ENCODE data around the gene SH3GL1.

Gene SH3GL1

DNA sequence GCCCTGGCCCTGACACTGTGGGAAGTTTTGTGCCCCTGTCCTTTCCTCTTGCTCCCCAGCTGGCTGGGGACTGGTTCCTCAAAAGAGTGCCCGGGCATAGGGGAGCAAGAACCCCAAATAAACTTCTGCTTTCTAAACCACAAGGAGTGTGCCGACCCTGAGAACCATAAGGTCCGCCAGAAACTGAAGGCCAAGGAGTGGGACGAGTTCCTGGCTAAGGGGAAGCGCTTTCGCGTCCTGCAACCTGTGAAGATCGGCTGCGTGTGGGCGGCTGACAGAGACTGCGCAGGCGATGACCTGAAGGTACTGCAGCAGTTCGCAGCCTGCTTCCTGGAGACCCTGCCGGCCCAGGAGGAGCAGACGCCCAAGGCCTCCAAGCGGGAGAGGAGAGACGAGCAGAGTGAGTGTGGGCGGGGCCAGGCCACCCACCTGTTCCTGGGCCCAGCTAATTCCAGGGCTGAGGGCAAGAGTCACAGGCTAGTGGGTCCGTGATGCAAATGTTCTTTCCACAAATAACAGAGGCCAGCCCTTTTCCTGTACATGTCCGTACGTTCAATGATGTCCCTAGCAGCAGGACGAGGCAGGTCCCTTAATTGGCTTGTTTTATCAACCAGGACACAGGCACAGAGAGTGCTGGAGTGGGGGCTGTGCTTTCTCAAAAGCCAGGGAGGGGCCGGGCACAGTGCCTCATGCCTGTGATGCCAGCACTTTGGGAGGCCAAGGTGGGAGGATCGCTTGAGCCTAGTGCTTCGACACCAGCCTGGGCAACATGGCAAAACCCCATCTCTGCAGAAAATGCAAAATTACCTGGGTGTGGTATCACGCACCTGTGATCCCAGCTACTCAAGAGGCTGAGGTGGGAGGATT lies 31.7 kb upstream of the SH3GL1 start:
- DNase-seq = no peak

DNA sequence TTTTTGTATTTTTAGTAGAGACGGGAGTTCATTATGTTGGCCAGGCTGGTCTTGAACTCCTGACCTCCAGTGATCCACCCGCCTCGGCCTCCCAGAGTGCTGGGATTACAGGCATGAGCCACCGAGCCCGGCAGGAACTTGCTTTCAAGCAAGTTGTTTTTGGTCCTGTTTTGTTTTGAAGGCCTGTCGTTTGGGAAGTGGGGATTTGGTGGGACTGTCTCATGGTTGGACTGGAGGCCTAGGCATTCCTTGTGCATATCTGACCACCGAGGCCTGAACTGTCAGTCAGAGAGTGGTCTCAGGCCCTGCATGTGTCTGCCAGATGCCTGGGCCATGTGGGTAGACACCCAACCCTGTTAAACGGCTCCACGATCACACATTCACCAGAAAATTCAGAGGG lies 30.9 kb upstream of the SH3GL1 start:
- DNase-seq = no peak

DNA sequence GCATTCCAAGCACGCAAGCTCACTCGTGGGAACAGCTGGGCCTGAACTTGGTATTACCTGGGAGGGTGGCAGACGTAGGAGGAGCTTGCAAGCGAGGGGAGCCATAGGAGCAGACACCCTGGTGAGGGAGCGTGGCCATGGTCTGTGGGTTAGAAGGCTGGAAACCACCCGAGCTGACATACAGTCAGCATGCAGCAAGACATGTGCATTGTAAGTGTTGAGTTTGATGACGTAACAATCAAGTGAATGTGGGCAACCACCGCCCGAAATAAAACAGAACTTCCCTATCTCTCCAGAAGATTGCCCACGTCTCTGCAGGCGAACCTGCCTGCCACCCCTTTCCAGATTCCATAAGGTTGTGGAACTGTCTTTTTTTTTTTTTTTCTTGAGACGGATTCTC lies 30.4 kb upstream of the SH3GL1 start:
- DNase-seq = no peak

DNA sequence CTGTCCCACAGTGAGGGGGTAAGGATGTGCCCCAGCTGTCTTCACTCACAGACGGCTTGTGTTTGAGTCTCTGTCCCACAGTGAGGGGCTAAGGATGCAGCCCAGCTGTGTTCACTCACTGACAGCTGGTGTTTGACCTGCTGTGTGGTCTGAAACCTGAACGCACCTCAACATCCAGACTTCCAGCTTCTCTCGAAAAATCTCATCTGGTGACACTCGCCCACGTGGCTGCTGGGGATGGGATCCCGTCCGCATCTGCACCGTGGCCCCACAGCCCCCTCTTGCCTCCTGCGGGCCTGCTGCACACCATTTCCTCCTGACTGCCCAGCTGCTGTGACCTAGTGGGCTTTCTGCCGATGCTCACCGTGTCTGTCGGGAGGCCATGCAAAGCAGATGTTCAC lies 29.4 kb upstream of the SH3GL1 start:
- no peak for DNase-seq

DNA sequence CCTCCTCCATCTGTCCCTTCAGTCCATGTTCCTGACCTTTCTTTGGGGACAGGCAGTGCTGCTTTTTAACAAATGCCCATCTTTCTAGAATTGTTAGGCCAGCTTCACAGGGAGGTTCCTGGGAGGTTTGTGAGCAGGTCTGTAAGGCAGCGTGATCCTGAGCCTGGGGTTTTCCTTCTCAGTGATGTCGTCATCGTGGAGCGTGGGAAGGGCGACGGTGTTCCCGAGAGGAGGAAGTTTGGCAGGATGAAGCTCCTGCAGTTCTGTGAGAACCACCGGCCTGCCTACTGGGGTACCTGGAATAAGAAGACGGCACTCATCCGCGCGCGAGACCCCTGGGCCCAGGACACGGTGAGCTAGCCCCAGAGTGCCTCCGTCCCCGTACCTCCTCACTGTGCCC lies 28.9 kb upstream of the SH3GL1 start:
- no peak for DNase-seq

DNA sequence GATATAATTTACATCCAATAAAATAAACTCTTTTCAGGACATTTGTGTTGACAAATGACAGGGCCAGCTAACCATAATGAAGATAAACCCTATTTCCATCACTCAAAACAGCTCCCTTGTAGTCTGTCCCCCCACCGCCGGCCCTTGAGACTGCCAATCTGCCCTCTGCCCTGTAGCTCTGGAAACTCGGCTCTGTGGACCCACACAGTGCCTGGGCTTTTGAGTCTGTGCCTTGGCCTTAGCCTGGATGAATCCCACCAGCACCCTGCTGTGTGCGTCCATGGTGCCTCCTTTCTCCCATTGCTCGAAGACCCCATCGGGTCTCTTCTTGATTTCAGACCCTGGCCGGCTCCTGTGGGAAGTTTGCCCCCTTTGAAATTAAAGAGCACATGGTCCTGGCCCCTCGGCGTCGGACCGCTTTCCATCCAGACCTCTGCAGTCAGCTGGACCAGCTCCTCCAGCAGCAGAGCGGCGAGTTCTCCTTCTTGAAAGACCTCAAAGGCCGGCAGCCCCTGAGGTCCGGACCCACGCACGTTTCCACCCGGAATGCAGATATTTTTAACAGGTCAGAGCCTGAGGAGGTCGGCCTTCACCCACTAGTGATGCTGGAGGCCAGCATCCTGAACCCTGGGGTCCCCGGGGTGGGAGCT lies 28.1 kb upstream of the SH3GL1 start:
- DNase-seq = no peak

DNA sequence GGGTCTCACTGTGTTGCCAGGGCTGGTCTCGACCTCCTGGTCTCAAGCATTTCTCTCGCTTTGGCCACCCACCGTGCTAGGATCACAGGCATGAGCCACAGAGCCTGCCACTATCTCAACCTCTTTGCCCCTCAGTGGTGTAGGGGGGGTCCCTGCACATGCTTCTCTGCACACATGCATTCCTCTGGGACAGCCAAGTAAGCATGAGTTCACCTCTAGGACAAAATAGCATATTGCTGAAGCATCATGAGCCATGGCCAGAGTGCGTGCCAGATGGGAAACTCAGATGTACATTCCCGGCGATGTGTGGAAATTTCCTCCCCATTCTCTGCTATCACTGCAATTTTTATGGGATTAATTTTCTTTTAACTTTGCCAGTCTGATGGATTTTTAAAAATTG lies 25.2 kb upstream of the SH3GL1 start:
- DNase-seq = no peak

DNA sequence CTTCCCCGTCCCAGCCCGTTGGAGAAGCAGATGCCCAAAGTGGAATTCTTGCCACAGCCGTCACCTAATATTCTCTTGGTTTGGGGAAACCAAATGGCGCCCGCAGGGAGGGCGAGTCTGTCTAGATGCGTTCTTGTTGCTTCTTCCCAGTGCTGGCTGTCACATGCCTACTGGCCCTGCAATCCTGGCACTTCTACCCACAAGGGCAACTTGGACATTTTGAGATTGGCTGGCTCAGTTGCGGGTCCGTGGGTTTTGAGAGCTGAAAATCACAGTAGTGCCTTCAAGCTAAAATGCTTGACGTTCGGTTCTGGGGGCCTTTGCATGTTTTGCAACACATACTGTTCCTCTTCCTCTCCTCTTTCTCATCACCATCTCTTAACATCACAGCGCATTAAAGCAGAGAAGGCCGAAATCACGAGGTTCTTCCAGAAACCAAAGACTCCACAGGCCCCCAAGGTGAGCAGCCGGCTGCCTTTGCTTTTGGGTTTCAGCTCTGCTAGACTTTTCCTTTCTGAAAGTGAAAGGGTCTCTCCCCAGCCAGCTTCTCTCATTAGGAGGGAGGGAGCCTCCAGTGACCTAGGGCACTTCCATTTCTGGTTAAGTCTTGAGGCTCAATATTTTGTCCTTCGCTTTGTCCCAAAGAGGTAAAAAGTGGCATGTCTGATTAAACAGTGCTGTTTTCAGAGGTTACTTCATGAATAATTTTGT lies 23.2 kb upstream of the SH3GL1 start:
- DNase-seq = no peak

DNA sequence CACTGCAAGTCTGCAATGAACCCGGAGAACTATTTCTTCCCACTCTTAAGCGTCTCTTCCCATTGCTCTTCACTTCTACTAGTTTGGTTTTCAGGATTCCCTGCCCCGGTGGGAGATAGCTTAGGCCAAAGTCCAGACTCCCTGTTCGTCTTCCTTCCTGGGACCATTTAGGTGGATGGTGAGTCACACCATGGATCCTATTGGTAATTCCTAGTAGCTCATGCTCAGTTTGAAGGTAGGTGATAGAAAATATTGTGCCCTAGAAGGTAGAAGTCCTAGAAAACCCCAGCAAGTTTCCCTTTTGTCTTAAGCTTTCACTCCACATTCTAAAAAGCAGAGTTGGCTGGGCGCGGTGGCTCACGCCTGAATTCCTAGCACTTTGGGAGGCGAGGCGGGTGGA lies 15.9 kb upstream of the SH3GL1 start:
- no peak for DNase-seq

DNA sequence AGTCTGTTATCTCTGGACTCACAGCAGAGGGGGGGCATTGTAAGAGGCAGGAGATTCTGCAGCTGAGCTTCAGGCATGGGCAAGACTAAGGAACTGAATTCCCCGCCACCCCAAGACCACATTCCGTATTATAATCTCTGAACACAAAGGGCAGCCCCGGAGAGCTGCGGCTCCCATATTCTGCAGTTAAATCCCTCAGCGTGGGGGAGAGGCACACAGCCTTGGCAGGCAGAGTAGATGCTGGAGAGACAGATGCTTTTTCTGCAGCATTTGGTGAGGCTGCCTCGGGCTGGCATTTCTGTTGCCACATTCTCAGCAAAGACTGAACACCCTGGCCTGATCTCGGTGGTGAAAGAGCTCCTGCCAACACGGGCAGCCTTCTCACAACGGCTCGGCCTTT lies 15.0 kb upstream of the SH3GL1 start:
- no peak for DNase-seq

DNA sequence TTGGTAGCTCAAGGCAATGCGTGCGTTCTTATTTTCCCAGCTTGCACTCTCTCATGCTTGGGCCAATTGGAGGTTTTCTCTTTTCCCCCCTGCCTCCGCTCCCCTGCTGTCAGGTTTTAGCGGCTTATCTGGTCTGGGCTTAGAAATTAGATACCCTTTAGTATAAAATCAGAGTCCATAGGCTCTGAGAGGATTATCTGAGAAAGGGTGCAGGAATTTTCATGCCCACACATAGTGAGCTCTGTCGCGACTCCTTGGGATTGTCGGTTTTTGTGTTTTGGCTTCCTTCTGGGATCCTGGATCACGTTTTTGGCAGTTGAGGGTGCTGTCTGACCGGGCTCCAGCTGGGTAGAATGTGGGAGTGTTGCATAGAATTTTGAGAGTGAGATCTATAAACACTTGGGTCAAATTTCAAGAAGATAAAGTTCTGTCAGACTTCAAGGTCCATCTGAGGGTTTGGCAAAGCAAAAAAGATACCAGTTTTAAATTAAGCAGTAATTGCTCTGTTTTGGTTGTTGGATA lies 14.5 kb upstream of the SH3GL1 start:
- no peak for DNase-seq

DNA sequence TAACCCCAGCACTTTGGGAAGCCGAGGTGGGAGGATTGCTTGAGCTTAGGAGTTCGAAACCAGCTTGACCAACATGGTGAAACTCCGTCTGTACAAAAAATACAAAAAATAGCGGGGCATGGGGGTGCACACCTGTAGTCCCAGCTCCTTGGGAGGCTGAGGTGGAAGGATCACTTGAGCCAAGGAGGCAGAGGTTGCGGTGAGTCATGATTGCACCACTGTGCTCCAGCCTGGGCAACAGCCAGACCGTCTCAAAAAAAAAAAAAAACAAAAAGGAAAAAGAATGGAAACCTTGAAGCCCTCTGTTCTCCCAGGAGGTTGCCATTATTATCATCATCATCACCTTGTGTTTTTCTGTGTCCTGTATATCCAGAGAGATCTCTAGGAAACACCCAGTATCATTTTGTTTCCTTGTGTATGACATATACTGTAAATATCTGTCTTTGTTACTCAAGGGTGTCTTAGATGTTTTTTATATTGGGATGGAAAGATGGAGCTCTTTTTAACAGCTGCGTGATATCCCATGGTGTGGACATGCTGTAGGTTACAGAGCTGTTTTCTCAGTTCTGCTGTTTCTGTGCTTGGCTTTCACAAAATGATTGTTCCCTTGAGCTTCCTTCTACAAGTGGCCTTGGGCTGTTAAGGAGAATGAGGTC lies 13.9 kb upstream of the SH3GL1 start:
- no peak for DNase-seq

DNA sequence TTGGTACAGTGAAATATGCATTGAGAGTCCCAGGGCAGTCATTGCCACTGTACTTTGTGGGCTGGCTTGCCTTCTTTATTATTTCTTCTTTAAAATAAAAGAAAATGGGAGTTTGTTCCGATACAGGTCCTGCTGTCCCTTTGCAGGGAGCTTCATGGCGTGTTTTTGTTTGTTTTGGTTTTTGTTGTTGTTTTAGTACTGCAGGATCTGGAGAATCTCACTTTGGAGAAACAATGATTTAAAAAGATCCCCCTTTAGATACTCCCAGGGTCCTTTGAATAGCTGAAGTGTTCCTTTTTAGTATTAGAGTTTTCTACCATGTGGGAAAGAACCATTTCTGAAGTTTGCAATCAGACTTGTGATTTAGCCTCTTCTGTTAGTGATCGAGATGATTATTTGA lies 13.2 kb upstream of the SH3GL1 start:
- no peak for DNase-seq

DNA sequence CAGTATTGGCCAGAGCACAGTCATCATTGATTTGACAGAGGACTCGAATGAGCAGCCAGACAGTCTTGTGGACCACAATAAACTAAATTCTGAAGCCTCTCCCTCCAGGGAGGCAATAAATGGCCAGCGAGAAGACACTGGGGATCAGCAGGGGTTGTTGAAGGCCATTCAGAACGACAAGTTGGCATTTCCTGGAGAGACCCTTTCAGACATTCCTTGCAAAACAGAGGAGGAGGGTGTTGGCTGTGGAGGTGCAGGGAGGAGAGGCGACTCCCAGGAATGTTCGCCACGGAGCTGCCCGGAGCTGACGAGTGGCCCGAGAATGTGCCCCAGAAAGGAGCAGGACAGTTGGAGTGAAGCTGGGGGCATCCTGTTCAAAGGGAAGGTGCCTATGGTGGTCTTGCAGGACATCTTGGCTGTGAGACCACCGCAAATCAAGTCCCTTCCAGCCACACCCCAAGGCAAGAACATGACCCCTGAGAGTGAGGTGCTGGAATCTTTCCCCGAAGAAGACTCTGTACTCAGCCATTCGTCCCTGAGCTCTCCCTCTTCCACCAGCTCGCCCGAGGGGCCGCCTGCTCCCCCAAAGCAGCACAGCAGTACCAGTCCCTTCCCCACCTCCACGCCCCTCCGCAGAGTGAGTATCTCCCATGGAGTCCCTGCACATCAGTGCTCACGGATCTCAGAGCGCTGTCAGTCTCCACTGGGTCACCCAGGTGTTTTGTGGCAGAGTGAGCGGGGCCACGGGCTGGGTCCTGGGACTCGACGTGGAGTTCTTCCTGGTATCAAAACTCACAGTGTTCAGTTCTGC lies 9.0 kb upstream of the SH3GL1 start:
- no peak for DNase-seq

DNA sequence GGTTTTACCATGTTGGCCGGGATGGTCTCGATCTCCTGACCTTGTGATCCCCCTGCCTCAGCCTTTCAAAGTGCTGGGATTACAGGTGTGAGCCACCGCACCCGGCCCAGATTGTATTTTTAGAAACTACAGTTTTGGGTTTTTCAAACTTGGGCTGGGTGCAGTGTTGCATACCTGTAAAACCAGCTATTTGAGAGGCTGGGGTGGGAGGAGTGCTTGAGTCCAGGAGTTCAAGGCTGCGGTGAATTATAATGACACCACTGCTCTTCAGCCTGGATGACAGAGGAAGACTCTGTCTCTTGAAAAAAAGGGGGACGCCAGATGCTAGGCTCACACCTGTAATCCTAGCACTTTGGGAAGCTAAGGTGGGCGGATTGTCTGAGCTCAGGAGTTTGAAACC lies 6.3 kb upstream of the SH3GL1 start:
- no peak for DNase-seq

DNA sequence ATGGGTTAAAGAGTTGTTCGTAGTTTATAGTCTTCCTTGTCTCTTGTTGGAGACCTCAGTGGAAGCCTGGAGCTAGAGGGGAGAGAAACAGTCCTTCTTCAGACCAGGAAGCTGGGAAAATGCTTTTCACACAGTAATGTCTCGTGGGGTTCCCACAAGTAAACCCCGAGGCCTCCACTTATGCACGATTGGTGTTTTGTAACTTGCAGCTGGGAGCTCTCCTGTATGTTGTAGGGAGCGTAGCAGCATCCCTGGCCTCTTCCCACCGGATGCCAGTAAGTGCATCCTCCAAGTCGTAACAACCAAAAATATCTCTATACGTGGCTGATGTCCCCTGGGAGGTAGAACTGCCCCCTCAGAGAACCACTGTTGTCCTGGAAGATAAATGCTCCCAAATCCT lies 5.6 kb upstream of the SH3GL1 start:
- DNase-seq = no peak

DNA sequence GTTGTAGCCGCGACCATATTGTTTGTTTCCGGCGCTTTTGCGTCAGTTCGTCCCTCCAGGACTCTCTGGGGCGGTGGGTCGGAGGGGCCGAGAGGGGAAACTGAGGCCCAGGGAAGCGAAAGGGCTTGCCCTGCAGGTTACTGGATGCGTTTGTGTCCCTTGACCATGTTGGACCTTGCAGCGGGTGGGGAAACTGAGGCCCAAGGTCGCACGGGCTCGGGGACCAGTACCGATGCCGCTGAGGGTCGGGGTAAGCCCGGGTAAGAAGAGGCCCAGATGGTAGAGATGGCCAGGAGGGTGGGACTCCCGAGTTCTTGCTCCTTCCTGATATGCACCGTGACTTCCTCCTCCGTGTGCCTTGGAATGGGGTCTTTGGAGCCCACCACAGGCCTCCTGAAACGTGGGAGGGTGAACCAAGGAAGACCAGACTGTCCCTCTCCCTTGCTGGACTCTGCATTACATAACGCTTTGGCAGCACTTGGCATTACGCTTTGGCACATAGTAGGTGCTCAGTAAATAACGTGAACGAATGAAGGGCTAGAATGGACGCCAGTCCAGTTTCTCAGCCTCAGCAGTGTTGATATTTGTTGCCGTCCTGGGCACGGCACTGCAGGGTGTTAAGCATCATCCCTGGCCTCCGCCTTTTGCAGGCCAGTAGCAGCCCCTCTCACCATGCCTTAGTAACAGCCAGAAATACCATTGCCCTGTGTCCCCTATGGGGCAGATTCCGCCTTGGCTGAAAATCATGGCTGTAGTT lies 2.8 kb upstream of the SH3GL1 start:
- DNase-seq = no peak

DNA sequence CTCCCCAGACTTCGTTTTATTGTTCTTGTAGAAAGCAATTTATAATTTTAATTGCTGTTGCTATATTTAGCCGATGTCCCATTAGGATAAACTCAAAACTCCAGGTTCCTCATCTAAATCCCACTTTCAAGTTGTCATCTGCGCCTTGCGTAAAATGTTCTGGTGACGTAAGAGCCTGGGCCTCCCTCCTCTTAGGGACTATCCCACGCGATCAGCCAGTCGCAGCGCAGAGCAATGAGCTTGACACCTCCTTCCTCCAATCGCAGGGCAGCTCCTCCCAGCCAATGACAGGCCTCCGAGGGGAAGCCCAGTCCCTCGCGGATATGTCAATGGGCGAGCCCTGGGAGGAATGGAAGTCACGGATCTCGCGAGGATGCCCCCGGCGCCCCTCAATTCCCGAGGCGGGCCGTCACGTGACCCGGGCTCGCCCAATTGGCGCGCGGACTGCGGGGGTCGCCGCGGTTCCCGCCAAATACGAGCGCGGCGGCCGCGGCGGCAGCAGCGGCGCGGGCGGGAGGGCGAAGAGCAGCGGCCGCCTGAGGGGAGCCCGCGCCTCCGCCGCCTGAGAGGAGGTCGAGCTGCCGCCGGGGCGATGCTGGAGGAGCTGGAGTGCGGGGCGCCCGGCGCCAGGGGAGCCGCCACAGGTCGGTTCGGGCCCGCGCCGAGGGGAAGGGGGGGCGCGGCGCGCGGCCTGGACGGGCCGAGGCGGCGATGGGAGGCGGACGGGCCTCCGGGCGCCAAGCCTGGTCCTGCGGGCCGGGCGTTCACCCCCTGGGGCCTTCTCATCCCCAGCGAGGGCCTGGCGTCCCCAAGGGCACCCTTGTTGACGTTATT lies 2.0 kb upstream of the SH3GL1 start, which contains the start of gene CHAF1A:
Gene CHAF1A (plus strand): TSS at position 470 of the 834 bp plus-strand sequence. CDS start 123 bp downstream, at position 593.
- peak; percentile 99 for DNase-seq

DNA sequence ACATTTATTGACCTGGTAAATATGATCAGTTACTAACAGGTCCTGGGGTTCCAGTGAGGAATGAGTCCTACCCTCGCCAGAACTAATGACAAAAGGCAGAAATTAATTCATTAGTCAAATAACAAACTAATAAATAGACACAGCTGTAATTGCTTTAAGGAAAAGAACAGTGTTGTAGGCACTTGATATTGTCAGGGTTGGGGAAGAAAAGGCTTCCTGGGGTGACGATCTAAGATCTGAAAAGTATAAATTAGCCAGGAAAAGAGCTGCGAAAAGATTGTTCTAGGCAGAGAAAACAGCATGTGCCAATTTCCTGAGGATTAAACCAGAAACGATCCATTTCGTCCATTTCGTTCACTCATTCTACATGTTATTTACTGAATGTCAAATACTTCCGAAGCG lies 1.4 kb upstream of the SH3GL1 start:
- DNase-seq = no peak

DNA sequence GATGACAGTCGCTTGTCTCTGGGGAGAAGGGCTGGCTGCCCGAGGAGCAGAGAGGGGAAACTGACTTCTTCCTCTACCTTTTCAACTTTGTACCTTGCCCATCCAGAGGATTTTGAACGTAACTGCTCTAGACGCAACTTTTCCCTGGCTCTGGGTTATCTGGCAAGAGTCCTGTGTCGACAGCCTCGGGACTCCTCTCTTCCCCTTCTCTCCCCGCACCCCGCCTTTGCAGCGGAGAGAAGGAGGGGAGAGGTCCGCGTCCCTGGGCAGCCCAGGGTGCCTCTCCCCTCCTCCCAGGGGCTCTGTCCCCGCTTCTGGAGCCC lies 574 bp downstream of the SH3GL1 start:
- DNase-seq = no peak
